Trophoblast cell (in vitro differentiated cells and primary cell): ENCODE data around the gene MRPL14.
A peak's percentile ranks its signal among the peaks of the same experiment; 100 is the strongest.
"Not testable (repeated sequence)": the region's sequence is repeated elsewhere in the genome, so short reads cannot be mapped to it uniquely, and the experiment has no call there.

Experiments used
- DNase-seq, 2 donors: peaks; one replicate each; pipeline ENCODE4 v3.0.0-alpha.2; 2016
- H2AFZ ChIP-seq: 2 replicates; pipeline ENCODE4 v1.6.1; 2013; ENCODE audit warnings: low read length, moderate library complexity, mild to moderate bottlenecking; ENCODE audit not compliant: insufficient read depth, poor library complexity
- H2AK5ac ChIP-seq: 2 replicates; pipeline ENCODE4 v1.6.1; 2013; ENCODE audit warnings: mild to moderate bottlenecking, low read length
- H2BK120ac ChIP-seq: 2 replicates; pipeline ENCODE4 v1.6.1; 2013; ENCODE audit warnings: low read length, mild to moderate bottlenecking, moderate library complexity; ENCODE audit not compliant: insufficient read depth, poor library complexity
- H2BK12ac ChIP-seq: 2 replicates; pipeline ENCODE4 v1.6.1; 2013; ENCODE audit warnings: mild to moderate bottlenecking, low read length, moderate library complexity
- H2BK5ac ChIP-seq: 2 replicates; pipeline ENCODE4 v1.6.1; 2013; ENCODE audit warnings: low read length, low read depth, moderate library complexity, mild to moderate bottlenecking; ENCODE audit not compliant: poor library complexity
- H3K14ac ChIP-seq: 2 replicates; pipeline ENCODE4 v1.6.1; 2013; ENCODE audit warnings: mild to moderate bottlenecking, low read length
- H3K18ac ChIP-seq: 2 replicates; pipeline ENCODE4 v1.6.1; 2013; ENCODE audit warnings: mild to moderate bottlenecking, low read length
- H3K23ac ChIP-seq: 2 replicates; pipeline ENCODE4 v1.6.1; 2013; ENCODE audit warnings: low read length
- H3K27ac ChIP-seq: 2 replicates; pipeline ENCODE4 v1.5.1; 2013; ENCODE audit warnings: low read depth, mild to moderate bottlenecking, inconsistent platforms, low read length, moderate library complexity
- H3K27me3 ChIP-seq: 2 replicates; pipeline ENCODE4 v1.6.1; 2013; ENCODE audit warnings: inconsistent platforms, mild to moderate bottlenecking, low read length, moderate library complexity; ENCODE audit not compliant: insufficient read depth
- H3K36me3 ChIP-seq, 2 experiments: 1 replicate in 1 of 2; 2 replicates in 1 of 2; pipeline ENCODE4 v1.6.1; 2013; ENCODE audit warnings: low read length in 2 of 2, mild to moderate bottlenecking in 2 of 2, moderate library complexity in 1 of 2; ENCODE audit not compliant: insufficient read depth in 2 of 2, control insufficient read depth in 1 of 2
- H3K4ac ChIP-seq: 2 replicates; pipeline ENCODE4 v1.6.1; 2013; ENCODE audit warnings: low read depth, mild to moderate bottlenecking, low read length, moderate library complexity
- H3K4me1 ChIP-seq, 2 experiments: 1 replicate in 1 of 2; 2 replicates in 1 of 2; pipeline ENCODE4 v1.6.1; 2013; ENCODE audit warnings: low read length in 2 of 2, mild to moderate bottlenecking in 2 of 2, moderate library complexity in 1 of 2; ENCODE audit not compliant: insufficient read depth in 2 of 2, control insufficient read depth in 1 of 2
- H3K4me2 ChIP-seq: 2 replicates; pipeline ENCODE4 v1.6.1; 2013; ENCODE audit warnings: inconsistent platforms, mild to moderate bottlenecking, low read length, moderate library complexity
- H3K4me3 ChIP-seq: 2 replicates; pipeline ENCODE4 v1.5.1; 2013; ENCODE audit warnings: mild to moderate bottlenecking, low read depth, low read length, inconsistent platforms
- H3K79me1 ChIP-seq: one replicate; pipeline ENCODE4 v1.6.1; 2013; ENCODE audit warnings: low read length
- H3K79me2 ChIP-seq: 2 replicates; pipeline ENCODE4 v1.6.1; 2013; ENCODE audit warnings: low read length, mild to moderate bottlenecking; ENCODE audit not compliant: control insufficient read depth, insufficient read depth, poor library complexity
- H3K9ac ChIP-seq: 2 replicates; pipeline ENCODE4 v1.6.1; 2013; ENCODE audit warnings: mild to moderate bottlenecking, low read length
- H3K9me3 ChIP-seq: 2 replicates; pipeline ENCODE4 v1.6.1; 2013; ENCODE audit warnings: low read depth, mild to moderate bottlenecking, control low read depth, inconsistent platforms, low read length; ENCODE audit not compliant: insufficient read depth
- H4K12ac ChIP-seq: 2 replicates; pipeline ENCODE4 v1.6.1; 2013; ENCODE audit warnings: low read depth, mild to moderate bottlenecking, low read length, moderate library complexity
- H4K8ac ChIP-seq: 2 replicates; pipeline ENCODE4 v1.6.1; 2013; ENCODE audit warnings: low read depth, mild to moderate bottlenecking, low read length, moderate library complexity
- H4K91ac ChIP-seq: one replicate; pipeline ENCODE4 v1.6.1; 2013; ENCODE audit warnings: low read depth, mild to moderate bottlenecking, low read length, moderate library complexity
- WGBS: extraction: QIAGEN DNeasy Blood & Tissue Kit; methylation state at CpG from one replicate; pipeline ENCODE4 v1.1.7; 2013; ENCODE audit warnings: missing lambda C conversion rate; ENCODE audit not compliant: insufficient read length, insufficient coverage; ENCODE audit errors: extremely low coverage; 5-methylcytosine and 5-hydroxymethylcytosine counted together

The MRPL14 gene

GRCh38 chr6:44096612-44097011, 30.6 kb downstream of the MRPL14 start:
- H4K12ac ChIP-seq = no peak overlapping the region
- H4K91ac ChIP-seq = no peak overlapping the region
- peaks cover 2 to 14% of the 10 kb centered on the region in 2 experiments for H3K36me3 ChIP-seq
- H3K4me1 ChIP-seq = no peaks in the 10 kb centered on the region
- no peaks in the 10 kb centered on the region for H3K27me3 ChIP-seq
- no peak overlapping the region for H3K23ac ChIP-seq
- H3K4me3 ChIP-seq = no peak overlapping the region
- H3K79me1 ChIP-seq = no peaks in the 10 kb centered on the region
- no peak overlapping the region for H3K14ac ChIP-seq
- H2AFZ ChIP-seq = no peak overlapping the region
- H3K27ac ChIP-seq = no peak overlapping the region
- no peak overlapping the region for H2BK120ac ChIP-seq
- no peaks in the 10 kb centered on the region for H3K79me2 ChIP-seq
- no peaks in the 10 kb centered on the region for H3K9me3 ChIP-seq
- H2BK5ac ChIP-seq = no peak overlapping the region
- no peak overlapping the region for H2BK12ac ChIP-seq
- no peak overlapping the region for H2AK5ac ChIP-seq
- no peak overlapping the region for H3K4ac ChIP-seq
- H3K18ac ChIP-seq = no peak overlapping the region
- no peak overlapping the region for H3K9ac ChIP-seq
- no peak overlapping the region for H4K8ac ChIP-seq
- no peak overlapping the region for H3K4me2 ChIP-seq
- DNase-seq = peak; percentile 76 to 93
- no CpG with 5 or more reads among the region's 3 CpGs for WGBS

- H3K4ac ChIP-seq, H3K14ac ChIP-seq, H3K27ac ChIP-seq, H3K4me3 ChIP-seq, H2BK12ac ChIP-seq, H3K4me2 ChIP-seq, H4K8ac ChIP-seq, H2BK5ac ChIP-seq, H3K79me1 ChIP-seq, H4K12ac ChIP-seq, H4K91ac ChIP-seq, H3K9ac ChIP-seq, H3K18ac ChIP-seq, H2AFZ ChIP-seq, H3K23ac ChIP-seq, H3K79me2 ChIP-seq, H3K27me3 ChIP-seq, H3K9me3 ChIP-seq, H3K4me1 ChIP-seq, H2BK120ac ChIP-seq, H2AK5ac ChIP-seq, DNase-seq: not testable (repeated sequence)
- WGBS = no CpG with 5 or more reads among the region's 6 CpGs
- H3K36me3 ChIP-seq = peaks cover 2 to 14% of the 10 kb centered on the region in 2 experiments
These were observed 32.0 kb downstream of the MRPL14 start for GRCh38 chr6:44095243-44095623.

DNA sequence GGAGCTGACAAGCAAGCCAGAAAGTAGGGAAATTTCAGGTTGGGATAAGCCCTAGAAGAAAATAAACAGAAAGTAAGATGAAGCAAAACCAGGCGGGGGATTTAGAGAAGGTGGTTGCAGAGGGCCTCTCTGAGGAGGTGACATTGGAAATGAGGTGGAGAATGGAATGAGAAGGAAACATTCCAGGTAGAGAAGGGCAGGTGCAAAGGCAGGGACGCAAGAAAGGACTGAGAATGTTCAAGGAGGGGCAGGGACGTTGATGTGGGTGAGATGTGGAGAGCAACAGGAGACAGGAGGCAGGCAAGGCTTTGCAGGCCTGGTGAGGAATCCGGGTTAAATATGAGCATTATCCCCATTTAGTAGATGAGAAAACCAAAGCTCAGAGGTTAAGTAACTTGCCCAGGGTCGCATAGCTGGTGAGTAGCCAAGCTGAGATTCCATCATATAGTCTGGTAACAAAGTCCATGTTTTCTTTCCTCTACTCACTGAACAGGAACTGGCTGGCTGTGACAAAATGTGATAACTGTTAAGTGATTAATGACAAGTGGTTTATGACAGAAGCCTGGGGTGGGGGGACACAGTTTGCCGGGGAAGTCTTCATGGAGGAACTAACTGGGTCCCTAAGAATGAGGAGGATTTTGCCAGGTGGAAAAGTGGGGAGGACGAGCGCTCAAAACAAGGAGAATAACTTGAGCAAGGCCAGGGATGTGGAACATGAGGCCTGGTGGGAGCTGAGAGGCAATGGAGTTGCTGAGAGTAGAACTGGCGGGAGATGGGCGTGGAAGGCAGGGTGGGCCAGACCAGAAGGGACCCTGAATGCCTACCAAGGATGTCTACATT, 32.6 kb downstream of the MRPL14 start:
- H3K18ac ChIP-seq = no peak overlapping the region
- H3K79me1 ChIP-seq = no peaks in the 10 kb centered on the region
- no peak overlapping the region for H2BK12ac ChIP-seq
- no peaks in the 10 kb centered on the region for H3K9me3 ChIP-seq
- H4K91ac ChIP-seq = no peak overlapping the region
- no peaks in the 10 kb centered on the region for H3K79me2 ChIP-seq
- no peak overlapping the region for H2BK120ac ChIP-seq
- H3K27ac ChIP-seq = no peak overlapping the region
- H3K4ac ChIP-seq = no peak overlapping the region
- H3K36me3 ChIP-seq = peaks cover 2 to 8% of the 10 kb centered on the region in 2 experiments
- H2AFZ ChIP-seq = no peak overlapping the region
- no peaks in the 10 kb centered on the region for H3K27me3 ChIP-seq
- H4K8ac ChIP-seq = no peak overlapping the region
- H2AK5ac ChIP-seq = no peak overlapping the region
- no peak overlapping the region for H3K14ac ChIP-seq
- no peak overlapping the region for H2BK5ac ChIP-seq
- H3K9ac ChIP-seq = no peak overlapping the region
- WGBS = no CpG with 5 or more reads among the region's 10 CpGs
- H3K4me1 ChIP-seq = no peaks in the 10 kb centered on the region
- H3K23ac ChIP-seq = no peak overlapping the region
- H3K4me2 ChIP-seq = no peak overlapping the region
- DNase-seq = no peak
- H3K4me3 ChIP-seq = no peak overlapping the region
- no peak overlapping the region for H4K12ac ChIP-seq

- H3K27me3 ChIP-seq = no peaks in the 10 kb centered on the region
- H3K4ac ChIP-seq = no peak overlapping the region
- no peak overlapping the region for H3K4me2 ChIP-seq
- H3K14ac ChIP-seq = no peak overlapping the region
- H3K9ac ChIP-seq = no peak overlapping the region
- no peak overlapping the region for H3K18ac ChIP-seq
- DNase-seq = no peak
- no peak overlapping the region for H2AFZ ChIP-seq
- no peak overlapping the region for H3K23ac ChIP-seq
- no peak overlapping the region for H3K27ac ChIP-seq
- H3K36me3 ChIP-seq = peaks cover 6 to 8% of the 10 kb centered on the region in 2 experiments
- H4K12ac ChIP-seq = no peak overlapping the region
- H3K79me2 ChIP-seq = no peaks in the 10 kb centered on the region
- H3K79me1 ChIP-seq = no peaks in the 10 kb centered on the region
- no peak overlapping the region for H2BK5ac ChIP-seq
- no peak overlapping the region for H2BK12ac ChIP-seq
- no CpG with 5 or more reads among the region's 6 CpGs for WGBS
- no peaks in the 10 kb centered on the region for H3K4me1 ChIP-seq
- H4K8ac ChIP-seq = no peak overlapping the region
- H3K9me3 ChIP-seq = no peaks in the 10 kb centered on the region
- no peak overlapping the region for H2AK5ac ChIP-seq
- H4K91ac ChIP-seq = no peak overlapping the region
- H2BK120ac ChIP-seq = no peak overlapping the region
- H3K4me3 ChIP-seq = no peak overlapping the region
These were observed 33.4 kb downstream of the MRPL14 start for GRCh38 chr6:44093750-44094402.
